ENCODE results near the gene MAS1L.

DNA sequence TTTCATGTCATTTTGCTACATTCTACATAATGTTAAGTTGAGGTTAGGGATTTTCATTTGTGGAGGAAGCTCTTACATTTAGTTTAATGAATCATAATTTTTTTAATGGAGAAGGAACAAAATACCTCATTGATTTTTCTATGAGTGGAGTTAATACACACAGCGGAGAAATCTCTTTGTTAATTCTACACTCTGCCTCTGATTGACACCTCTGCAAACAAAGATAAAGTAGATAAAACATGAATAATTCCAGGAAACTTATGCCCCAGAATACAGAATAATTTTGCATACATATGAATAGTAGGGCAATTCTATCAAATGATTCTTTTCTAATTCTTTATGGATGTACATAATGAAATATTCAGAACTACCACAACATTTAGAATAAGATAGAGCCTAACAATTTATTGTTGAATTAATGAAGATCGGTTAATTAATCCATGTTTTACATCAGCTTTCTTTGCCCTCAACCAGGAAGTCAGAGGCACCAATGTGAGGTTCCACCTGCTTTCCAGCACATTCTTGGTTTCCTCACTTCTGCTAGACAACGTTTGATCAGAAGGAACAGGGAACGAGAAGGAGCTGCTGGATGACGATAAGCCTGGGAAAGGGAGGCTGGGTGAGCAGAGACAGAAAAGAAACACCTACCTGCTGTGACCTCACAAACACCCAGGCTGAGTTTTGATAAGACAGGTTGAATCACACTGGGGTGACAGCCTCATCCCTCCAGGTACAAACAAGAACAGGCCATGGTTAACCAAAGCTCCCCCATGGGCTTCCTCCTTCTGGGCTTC is 26.5 kb downstream of the MAS1L start:
- TF ChIP-seq EZH2phosphoT487 (IDR thresholded peaks at IDR 0.05; ENCODE audit: low read depth), result no peak
- TF ChIP-seq, protein P1, sequence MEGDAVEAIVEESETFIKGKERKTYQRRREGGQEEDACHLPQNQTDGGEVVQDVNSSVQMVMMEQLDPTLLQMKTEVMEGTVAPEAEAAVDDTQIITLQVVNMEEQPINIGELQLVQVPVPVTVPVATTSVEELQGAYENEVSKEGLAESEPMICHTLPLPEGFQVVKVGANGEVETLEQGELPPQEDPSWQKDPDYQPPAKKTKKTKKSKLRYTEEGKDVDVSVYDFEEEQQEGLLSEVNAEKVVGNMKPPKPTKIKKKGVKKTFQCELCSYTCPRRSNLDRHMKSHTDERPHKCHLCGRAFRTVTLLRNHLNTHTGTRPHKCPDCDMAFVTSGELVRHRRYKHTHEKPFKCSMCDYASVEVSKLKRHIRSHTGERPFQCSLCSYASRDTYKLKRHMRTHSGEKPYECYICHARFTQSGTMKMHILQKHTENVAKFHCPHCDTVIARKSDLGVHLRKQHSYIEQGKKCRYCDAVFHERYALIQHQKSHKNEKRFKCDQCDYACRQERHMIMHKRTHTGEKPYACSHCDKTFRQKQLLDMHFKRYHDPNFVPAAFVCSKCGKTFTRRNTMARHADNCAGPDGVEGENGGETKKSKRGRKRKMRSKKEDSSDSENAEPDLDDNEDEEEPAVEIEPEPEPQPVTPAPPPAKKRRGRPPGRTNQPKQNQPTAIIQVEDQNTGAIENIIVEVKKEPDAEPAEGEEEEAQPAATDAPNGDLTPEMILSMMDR (IDR thresholded peaks at IDR 0.05; ENCODE audit: low read depth, low read length), result no peak

Measured in OCI-LY3 (cell line).